Chondrocyte (in vitro differentiated cells): ENCODE results near the gene UPB1. TPM values are rescaled to one million over a fixed set of nuclear protein-coding genes. Genes with fewer than 3 reads are reported as not detected.
A peak's percentile ranks its signal among the peaks of the same experiment; 100 is the strongest.

Experiments used
- DNase-seq: peaks from one replicate; pipeline ENCODE4 v3.0.0; 2021; ENCODE audit warnings: mixed read lengths, low spot score
- H3K27ac Mint-ChIP-seq: one replicate; pipeline ENCODE4 v1.8.0; 2021; ENCODE audit warnings: mild to moderate bottlenecking, moderate library complexity, mixed read lengths; ENCODE audit not compliant: unreplicated experiment
- H3K27me3 Mint-ChIP-seq: 2 replicates; pipeline ENCODE4 v1.8.0; 2021; ENCODE audit warnings: low read depth, mixed read lengths
- H3K36me3 Mint-ChIP-seq: 2 replicates; pipeline ENCODE4 v1.8.0; 2021; ENCODE audit warnings: low read depth, mixed read lengths
- H3K4me1 Mint-ChIP-seq: 2 replicates; pipeline ENCODE4 v1.8.0; 2021; ENCODE audit warnings: low read depth, mild to moderate bottlenecking, mixed read lengths
- H3K4me3 Mint-ChIP-seq: one replicate; pipeline ENCODE4 v1.8.0; 2021; ENCODE audit warnings: mild to moderate bottlenecking, moderate library complexity, mixed read lengths; ENCODE audit not compliant: unreplicated experiment
- H3K9me3 Mint-ChIP-seq: 2 replicates; pipeline ENCODE4 v1.8.0; 2021; ENCODE audit warnings: low read depth, mixed read lengths
- total RNA-seq: library from RNA; stranded (reverse); gene quantifications from 3 replicates; pipeline ENCODE4 v1.2.1, GENCODE V29; 2021
- TF ChIP-seq, protein P1 (sequence below): fragments of 200-600 bp; sonication (generic); IDR thresholded peaks from 2 replicates; pipeline ENCODE4 v1.5.0; 2021; ENCODE audit warnings: antibody characterized with exemption, mild to moderate bottlenecking, moderate library complexity

UPB1 gene
- total RNA-seq, 1 donor from 2014 or later: 0.15 TPM

DNA sequence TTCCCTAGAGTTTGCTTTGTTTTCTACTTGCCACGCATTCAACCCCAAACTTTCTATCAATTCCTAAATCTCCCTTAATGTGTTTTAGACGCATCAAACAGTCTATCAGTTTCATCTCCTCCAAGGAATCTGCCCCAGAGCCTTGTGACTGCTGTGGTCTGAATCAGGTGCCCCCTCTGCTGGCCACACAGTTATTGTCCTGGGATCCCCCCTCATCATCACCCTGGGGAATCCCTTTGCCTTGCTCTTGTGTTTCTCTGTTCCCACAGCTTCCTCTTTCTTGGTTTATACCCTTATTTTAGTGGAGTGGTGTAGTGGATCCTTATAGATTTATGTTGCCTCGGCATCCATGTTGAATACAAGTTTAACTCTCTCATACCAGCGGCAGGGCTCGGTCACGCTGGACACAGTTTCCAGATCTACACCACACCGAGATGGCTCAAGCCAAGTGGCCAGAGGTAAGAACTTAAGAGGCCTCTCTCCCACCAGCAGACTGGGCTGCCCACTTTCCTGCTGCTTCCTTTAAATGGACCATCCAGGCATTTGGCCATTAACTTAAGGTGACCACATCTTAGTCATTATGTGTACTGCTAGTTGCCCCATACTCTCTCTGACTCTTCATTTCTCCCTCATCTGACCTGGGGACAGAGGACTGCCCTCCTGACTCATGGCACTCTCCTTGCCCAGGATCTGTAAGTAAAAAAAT, 8.2 kb downstream of the UPB1 start:
- H3K27ac Mint-ChIP-seq: no peak overlapping the region
- no peaks in the 10 kb centered on the region for H3K9me3 Mint-ChIP-seq
- peaks cover 3% of the 10 kb centered on the region for H3K27me3 Mint-ChIP-seq
- TF ChIP-seq, protein P1, sequence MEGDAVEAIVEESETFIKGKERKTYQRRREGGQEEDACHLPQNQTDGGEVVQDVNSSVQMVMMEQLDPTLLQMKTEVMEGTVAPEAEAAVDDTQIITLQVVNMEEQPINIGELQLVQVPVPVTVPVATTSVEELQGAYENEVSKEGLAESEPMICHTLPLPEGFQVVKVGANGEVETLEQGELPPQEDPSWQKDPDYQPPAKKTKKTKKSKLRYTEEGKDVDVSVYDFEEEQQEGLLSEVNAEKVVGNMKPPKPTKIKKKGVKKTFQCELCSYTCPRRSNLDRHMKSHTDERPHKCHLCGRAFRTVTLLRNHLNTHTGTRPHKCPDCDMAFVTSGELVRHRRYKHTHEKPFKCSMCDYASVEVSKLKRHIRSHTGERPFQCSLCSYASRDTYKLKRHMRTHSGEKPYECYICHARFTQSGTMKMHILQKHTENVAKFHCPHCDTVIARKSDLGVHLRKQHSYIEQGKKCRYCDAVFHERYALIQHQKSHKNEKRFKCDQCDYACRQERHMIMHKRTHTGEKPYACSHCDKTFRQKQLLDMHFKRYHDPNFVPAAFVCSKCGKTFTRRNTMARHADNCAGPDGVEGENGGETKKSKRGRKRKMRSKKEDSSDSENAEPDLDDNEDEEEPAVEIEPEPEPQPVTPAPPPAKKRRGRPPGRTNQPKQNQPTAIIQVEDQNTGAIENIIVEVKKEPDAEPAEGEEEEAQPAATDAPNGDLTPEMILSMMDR: peak; percentile 85
- peaks cover 9% of the 10 kb centered on the region for H3K4me1 Mint-ChIP-seq
- H3K4me3 Mint-ChIP-seq: no peak overlapping the region
- H3K36me3 Mint-ChIP-seq: no peaks in the 10 kb centered on the region
- DNase-seq: peak; percentile 47

GRCh38 chr22:24503843-24504338, 8.8 kb downstream of the UPB1 start:
- no peaks in the 10 kb centered on the region for H3K36me3 Mint-ChIP-seq
- peaks cover 9% of the 10 kb centered on the region for H3K4me1 Mint-ChIP-seq
- no peak overlapping the region for H3K4me3 Mint-ChIP-seq
- H3K27me3 Mint-ChIP-seq: peaks cover 2% of the 10 kb centered on the region
- TF ChIP-seq, protein P1: no peak
- no peak overlapping the region for H3K27ac Mint-ChIP-seq
- no peaks in the 10 kb centered on the region for H3K9me3 Mint-ChIP-seq
- DNase-seq: peak; percentile 35

- H3K36me3 Mint-ChIP-seq: no peaks in the 10 kb centered on the region
- DNase-seq: no peak
- H3K27ac Mint-ChIP-seq: no peak overlapping the region
- TF ChIP-seq, protein P1: no peak
- H3K4me1 Mint-ChIP-seq: peaks cover 9% of the 10 kb centered on the region
- H3K4me3 Mint-ChIP-seq: no peak overlapping the region
- no peaks in the 10 kb centered on the region for H3K9me3 Mint-ChIP-seq
- peaks cover 2% of the 10 kb centered on the region for H3K27me3 Mint-ChIP-seq
These were observed 9.4 kb downstream of the UPB1 start for GRCh38 chr22:24504540-24504939.

DNA sequence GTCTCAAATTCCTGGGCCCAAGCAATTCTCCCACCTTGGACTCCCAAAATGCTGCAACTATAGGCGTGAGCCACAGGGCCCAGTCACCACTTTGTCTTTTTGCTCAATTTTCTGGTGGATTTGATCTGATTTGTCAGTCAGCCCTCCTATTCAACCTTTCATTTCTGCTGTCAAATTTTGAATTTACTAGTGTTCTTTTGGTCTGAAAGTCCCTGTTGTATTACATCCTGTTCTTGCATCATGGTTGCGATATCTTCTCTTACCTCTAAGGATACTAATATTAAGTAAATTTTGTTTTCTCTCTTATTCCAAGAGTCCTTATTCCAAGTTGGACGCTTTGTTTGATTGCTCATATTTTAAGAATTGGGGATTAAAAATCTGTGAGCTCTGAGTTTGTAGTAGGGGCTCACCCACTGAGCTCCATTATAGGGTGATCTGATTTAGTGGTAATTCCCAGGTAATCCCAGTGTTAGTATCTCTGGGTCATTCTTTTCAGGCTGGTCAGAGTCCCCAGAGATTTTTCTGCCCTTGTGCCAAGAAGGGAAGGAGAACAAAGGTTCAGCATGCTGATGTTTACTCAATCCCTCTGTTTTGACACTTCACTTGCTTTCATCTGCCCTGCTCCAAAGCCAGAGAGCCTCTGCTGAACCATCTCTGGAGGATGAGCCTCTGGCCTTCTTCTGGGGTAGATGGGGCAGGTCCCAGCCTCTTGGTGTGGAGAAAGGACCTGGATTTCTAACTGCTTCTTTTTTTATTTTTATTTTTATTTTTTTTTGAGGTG, 10.0 kb downstream of the UPB1 start:
- no peaks in the 10 kb centered on the region for H3K9me3 Mint-ChIP-seq
- peaks cover 2% of the 10 kb centered on the region for H3K27me3 Mint-ChIP-seq
- no peak overlapping the region for H3K27ac Mint-ChIP-seq
- no peaks in the 10 kb centered on the region for H3K36me3 Mint-ChIP-seq
- DNase-seq: no peak
- H3K4me3 Mint-ChIP-seq: no peak overlapping the region
- peaks cover 9% of the 10 kb centered on the region for H3K4me1 Mint-ChIP-seq
- TF ChIP-seq, protein P1: no peak

GRCh38 chr22:24506802-24507438, 11.8 kb downstream of the UPB1 start:
- no peak overlapping the region for H3K4me3 Mint-ChIP-seq
- TF ChIP-seq, protein P1: no peak
- H3K27ac Mint-ChIP-seq: no peak overlapping the region

More at GRCh38 chr22:24506802-24507438, 11.8 kb downstream of the UPB1 start:
- H3K4me1 Mint-ChIP-seq: peaks cover 25% of the 10 kb centered on the region
- H3K36me3 Mint-ChIP-seq: no peaks in the 10 kb centered on the region
- H3K9me3 Mint-ChIP-seq: no peaks in the 10 kb centered on the region
- no peak for DNase-seq
- no peaks in the 10 kb centered on the region for H3K27me3 Mint-ChIP-seq
